HFF-Myc (cell line): ENCODE results near the gene UBXN1.

Source experiments
- DNase-seq: peaks from one replicate; pipeline ENCODE4 v3.0.0-alpha.2; 2011; ENCODE audit warnings: low read depth; ENCODE audit errors: extremely low read depth
- H3K4me3 ChIP-seq: replicated peaks from 2 replicates; pipeline ENCODE4 v1.5.1; 2011; ENCODE audit warnings: low read depth, mild to moderate bottlenecking, control low read depth, low read length
- TF ChIP-seq, protein P1 (sequence below): IDR thresholded peaks from 2 replicates; pipeline ENCODE4 v1.5.1; 2012; ENCODE audit warnings: mild to moderate bottlenecking, low read depth, low read length, control low read depth; ENCODE audit errors: missing control alignments

UBXN1 gene

DNA sequence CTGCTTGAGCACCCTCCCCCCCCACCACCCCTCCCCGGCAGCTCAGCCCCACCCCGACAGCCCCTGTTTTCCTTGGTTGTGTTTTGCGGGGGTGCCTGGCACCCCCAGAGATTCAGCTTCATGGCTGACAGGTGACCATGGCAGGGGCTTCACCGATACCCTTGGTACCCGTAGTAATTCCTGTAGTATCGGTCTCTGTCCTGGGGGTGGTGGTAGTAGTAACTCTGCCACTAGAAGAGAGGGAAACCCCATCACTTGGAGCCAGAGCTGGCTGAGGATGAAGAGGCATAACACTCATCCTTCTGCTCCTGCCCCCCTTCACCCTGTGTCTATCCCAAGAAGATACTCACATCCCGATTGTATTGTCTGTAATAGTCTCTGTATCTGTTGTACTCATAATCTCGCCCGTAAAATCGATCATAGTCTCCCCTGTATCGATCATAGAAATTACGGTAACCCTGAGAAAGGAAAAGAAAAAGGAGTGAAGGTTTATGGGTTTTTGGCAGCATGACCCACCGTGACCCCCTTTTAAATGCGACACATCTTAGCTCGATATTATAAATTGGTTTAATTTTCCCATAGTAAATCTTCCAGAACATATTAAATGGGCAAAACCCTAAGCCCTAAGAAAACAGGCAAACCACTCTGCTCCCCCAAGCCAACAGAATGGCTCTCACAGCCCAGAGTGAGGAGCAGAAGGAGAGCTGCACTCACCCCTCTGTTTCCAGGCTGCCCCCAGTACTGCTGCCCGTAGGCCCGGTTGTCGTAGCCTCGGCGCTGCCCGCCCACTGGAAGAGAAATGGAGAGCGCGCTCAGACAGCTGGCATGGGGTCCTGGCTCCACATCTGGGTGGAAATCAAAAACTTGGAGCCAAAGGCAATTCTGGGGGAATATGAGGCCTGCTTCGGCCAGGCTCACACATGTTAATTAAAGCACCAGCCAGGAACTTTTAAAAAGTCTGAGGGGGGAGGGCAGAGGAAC is 36.6 kb upstream of the UBXN1 start:
- TF ChIP-seq, protein P1, sequence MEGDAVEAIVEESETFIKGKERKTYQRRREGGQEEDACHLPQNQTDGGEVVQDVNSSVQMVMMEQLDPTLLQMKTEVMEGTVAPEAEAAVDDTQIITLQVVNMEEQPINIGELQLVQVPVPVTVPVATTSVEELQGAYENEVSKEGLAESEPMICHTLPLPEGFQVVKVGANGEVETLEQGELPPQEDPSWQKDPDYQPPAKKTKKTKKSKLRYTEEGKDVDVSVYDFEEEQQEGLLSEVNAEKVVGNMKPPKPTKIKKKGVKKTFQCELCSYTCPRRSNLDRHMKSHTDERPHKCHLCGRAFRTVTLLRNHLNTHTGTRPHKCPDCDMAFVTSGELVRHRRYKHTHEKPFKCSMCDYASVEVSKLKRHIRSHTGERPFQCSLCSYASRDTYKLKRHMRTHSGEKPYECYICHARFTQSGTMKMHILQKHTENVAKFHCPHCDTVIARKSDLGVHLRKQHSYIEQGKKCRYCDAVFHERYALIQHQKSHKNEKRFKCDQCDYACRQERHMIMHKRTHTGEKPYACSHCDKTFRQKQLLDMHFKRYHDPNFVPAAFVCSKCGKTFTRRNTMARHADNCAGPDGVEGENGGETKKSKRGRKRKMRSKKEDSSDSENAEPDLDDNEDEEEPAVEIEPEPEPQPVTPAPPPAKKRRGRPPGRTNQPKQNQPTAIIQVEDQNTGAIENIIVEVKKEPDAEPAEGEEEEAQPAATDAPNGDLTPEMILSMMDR = no peak
- H3K4me3 ChIP-seq = no peak overlapping the region
- DNase-seq = no peak

DNA sequence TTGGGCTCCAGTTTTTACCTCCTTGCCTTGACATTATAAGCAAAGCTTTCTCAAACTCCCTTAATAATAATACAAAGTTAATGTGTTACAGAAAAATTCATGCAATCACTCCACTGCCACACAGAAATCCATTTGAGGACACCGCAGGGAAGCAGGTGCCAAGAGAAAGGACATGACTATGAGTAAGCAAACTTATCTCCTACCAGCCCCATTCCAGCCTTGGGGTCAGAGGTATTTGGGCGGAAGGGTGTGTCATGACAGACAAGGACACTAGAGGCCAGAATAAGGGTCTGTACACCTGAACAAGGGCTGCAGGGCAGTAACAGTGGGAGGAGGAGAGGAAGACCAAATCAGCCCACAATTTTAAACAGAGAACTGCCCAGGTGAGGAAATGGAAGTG is 34.5 kb upstream of the UBXN1 start:
- TF ChIP-seq, protein P1 = no peak
- no peak overlapping the region for H3K4me3 ChIP-seq
- no peak for DNase-seq

DNA sequence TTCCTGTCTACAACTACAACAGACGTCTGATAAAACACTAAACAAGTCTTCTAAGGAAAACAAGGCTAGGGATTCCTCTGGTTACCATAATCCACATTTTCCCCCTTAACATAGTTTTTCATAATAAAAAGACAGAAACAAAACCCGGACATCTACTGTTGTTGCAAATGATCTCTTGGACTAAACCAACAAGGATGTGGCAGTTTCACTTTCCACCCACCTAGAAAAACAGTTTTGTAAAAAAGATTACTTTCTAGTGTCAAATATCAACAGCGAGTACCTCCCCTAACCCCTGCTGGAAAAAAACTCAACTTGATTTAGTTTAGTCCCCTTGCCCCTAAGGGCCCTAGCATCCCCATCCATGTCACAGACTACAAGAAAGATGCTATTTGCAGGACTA is 34.0 kb upstream of the UBXN1 start:
- no peak overlapping the region for H3K4me3 ChIP-seq
- TF ChIP-seq, protein P1 = no peak
- no peak for DNase-seq

DNA sequence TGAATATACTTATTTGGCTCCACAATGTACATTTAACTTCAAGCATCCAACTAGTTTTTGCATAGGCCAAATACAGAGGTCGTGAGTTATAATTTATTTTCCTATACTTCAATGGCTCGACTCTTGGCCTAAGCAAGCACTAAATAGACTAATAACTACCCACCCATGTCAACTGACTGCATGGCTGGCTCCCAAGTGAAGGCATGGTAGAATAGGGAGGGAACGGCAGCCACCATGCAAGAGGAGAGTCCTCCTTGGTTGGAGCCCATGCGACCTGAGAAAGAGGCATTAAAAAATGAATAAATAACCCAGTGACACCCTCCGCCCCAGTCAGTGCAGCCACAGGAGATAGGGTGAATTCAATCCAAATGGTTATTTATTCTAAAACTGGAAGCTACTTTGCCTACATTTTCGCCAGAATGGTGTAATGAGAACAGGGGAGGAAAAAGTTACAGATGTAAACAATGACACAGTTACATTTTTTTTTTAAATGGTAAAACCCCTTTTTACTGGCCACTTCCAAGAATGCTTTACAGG is 33.5 kb upstream of the UBXN1 start:
- TF ChIP-seq, protein P1 = no peak
- DNase-seq = no peak
- H3K4me3 ChIP-seq = no peak overlapping the region

DNA sequence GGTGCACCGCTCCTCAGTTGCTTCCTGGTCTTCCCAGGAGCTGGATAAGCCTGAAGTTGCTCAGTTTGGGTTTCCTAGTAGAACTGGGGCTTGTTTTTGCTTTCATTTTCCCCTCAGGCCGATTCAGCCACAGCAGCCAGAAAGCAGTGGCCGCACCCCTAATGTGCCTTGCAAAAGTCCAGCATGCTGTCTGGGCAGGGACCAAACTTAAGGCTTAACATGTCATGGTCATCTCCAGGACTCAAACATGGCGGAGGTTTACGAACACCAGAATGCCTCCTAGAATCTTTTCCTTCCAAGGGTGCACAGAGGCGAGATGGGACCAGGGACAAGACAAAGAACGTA is 31.1 kb upstream of the UBXN1 start:
- no peak for DNase-seq
- TF ChIP-seq, protein P1 = no peak
- peak overlapping the region; percentile 46 for H3K4me3 ChIP-seq

DNA sequence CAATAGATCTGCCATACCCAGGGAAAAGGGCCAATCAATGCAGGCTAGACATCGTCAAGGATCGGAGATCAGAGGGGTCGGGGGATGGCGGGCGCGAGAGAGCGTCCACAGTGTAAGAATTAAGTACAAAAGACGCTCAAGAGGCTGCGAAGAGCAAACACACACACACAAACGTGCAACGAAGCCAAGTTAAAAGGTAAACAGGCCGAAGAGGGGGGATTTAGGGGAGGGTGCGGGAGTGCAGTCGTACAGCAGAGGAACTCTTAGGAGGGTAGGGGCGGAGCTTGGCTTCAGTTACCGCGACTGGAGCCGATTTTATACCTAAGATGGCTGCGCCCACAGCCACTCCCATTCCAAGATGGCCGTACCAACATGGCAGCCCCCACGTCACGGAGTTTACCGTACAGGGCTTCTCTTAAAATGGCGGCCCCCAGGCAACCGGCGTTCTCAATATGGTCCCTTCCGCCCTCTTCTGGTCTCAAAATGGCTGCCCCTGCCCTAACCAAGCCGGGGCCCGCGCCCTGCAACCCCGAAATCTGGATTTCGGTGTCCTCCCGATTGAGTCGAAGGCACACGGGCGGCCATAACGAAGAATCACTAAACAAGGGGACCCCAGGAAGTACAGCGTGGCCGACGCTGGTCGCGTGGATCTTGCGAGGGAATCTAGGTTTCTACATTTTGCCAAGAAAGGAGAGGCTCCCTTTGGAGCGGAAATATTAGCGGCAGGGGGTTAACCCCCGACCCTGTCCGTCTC is 30.6 kb upstream of the UBXN1 start:
- peak; percentile 95 for DNase-seq
- H3K4me3 ChIP-seq = peak overlapping the region; percentile 46
- TF ChIP-seq, protein P1 = no peak
